ENCODE data around the gene ACTR3. TPM values are rescaled to one million over a fixed set of nuclear protein-coding genes. Genes with fewer than 3 reads are reported as not detected.
A peak's percentile ranks its signal among the peaks of the same experiment; 100 is the strongest.

ACTR3 gene
- total RNA-seq, 2 donors from 2014 or later, result 317 to 342 TPM

DNA sequence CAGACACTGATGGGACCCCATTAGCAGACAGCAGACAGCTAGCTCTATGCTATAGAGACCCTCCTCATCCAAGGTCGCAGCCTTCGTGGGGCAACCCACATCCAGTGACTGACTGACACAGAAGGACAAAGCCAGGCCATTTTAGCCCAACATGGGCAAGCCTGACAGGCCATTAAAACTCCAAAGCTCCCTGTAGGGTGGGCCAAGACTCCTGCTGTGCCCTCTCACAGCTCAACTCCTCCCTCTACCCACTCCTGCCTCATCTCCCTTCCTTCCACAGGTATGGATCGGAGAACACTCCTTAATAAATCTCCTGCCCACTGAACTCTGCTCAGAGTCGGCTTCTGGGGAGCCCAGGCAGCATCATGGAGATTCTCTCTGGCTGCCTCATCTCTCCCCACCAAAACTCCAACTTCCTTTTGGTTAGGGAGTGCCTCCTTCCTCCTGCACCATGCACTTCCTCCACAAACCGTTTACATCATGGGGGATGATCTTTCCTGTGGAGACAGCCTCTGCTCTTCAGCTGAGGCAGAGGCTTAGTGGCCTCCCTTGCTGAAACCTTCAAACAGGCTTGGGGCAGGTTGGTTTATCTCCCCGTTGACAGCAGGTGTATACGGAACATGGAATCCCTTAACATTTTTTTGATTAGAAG lies 86.5 kb downstream of the ACTR3 start:
- DNase-seq, result no peak
- TF ChIP-seq, protein P1, sequence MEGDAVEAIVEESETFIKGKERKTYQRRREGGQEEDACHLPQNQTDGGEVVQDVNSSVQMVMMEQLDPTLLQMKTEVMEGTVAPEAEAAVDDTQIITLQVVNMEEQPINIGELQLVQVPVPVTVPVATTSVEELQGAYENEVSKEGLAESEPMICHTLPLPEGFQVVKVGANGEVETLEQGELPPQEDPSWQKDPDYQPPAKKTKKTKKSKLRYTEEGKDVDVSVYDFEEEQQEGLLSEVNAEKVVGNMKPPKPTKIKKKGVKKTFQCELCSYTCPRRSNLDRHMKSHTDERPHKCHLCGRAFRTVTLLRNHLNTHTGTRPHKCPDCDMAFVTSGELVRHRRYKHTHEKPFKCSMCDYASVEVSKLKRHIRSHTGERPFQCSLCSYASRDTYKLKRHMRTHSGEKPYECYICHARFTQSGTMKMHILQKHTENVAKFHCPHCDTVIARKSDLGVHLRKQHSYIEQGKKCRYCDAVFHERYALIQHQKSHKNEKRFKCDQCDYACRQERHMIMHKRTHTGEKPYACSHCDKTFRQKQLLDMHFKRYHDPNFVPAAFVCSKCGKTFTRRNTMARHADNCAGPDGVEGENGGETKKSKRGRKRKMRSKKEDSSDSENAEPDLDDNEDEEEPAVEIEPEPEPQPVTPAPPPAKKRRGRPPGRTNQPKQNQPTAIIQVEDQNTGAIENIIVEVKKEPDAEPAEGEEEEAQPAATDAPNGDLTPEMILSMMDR (IDR thresholded peaks at IDR 0.05), result no peak
- intact Hi-C loops (cut with DNase I), result loop anchor here (5.0 kb wide), 1 partner anchor 576 kb away; no protein-coding TSS in a partner anchor
- no peak overlapping the region for H3K9ac ChIP-seq (ENCODE audit: low read depth in 2 of 2, low read length in 2 of 2)
- no peak overlapping the region for H3K4me3 ChIP-seq
- H3K4me1 ChIP-seq, result no peaks in the 10 kb centered on the region
- H3K27me3 ChIP-seq, result no peaks in the 10 kb centered on the region
- no peak overlapping the region for H3K27ac ChIP-seq
- H3K36me3 ChIP-seq, result no peaks in the 10 kb centered on the region
- no peaks in the 10 kb centered on the region for H3K9me3 ChIP-seq

DNA sequence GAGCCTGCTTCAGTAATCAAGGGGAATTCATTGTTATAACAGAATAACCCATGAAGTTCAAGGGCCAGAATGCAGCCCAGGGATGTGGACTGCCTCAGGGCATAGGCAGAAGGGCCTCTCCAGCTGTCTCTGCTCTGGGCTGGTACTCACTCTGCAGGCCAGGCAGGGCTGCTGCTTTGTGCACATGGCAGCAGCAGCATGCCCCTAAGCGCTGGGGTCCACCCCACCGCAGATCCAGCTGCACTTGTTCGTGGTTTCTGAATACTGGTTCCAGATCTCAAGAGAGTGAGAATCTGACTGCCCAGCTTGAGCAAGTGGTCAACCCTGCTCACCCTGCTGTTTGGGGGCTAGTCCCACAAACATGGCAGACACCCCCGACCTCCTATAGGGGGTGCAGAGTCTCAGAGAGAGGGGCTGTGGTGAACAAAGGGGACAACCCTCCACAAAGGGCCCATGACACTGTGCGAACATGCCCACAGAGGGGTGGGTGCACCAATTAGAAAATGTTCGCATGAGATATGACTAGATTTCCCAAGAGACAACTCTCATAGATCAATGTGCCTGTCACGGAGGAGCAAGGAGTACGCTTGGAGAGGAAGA lies 87.3 kb downstream of the ACTR3 start:
- intact Hi-C loops (cut with DNase I), result loop anchor here (5.0 kb wide), 1 partner anchor 575 kb away; no protein-coding TSS in a partner anchor
- H3K36me3 ChIP-seq, result no peaks in the 10 kb centered on the region
- no peaks in the 10 kb centered on the region for H3K9me3 ChIP-seq
- no peak overlapping the region for H3K27ac ChIP-seq
- no peaks in the 10 kb centered on the region for H3K4me1 ChIP-seq
- no peak for DNase-seq
- H3K9ac ChIP-seq (ENCODE audit: low read depth in 2 of 2, low read length in 2 of 2), result no peak overlapping the region
- TF ChIP-seq, protein P1 (IDR thresholded peaks at IDR 0.05), result no peak
- H3K27me3 ChIP-seq, result no peaks in the 10 kb centered on the region
- no peak overlapping the region for H3K4me3 ChIP-seq

DNA sequence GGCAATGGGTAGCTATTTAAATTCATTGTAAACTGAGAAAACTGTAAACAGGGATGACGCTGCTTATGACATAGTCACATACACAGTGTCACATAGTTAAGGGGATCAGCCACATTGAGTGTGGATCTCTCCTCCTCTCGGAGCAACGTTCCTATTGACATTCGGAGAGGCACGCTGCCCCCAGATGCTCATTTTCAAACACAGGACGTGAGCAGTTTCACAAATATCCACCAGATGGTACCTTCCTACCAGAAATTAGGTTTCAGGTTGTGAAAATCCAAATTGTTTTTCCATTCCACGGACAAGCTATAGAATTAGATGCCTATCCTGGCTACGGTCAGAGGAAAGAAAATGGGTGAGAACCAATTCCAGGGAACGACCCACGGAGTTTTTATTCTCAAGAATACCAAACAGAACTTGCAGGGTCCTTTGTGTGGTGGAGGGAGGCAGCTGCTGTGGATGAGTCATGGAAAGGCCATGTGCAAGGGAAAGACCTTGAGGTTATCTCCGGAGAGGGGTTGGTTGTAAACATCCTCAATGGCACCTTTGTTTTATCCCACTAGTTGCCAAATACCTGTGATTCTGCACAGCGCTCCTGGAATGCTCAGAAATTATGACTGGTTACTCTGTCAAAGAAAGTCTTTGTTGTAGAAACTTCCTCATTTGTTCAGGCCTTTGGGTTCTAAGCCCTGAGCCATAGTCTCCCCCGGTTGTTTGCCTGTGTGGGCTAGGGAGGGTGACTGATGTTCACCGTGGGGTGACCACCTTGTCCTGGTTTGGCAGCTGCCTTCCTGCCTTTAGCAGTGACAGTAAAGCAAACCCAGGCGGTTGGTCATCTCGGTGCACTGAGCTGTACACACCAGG lies 88.0 kb downstream of the ACTR3 start:
- intact Hi-C loops (cut with DNase I), result loop anchor here (5.0 kb wide), 1 partner anchor 574 kb away; no protein-coding TSS in a partner anchor
- Histone ChIP-seq H3K4me1 (no peaks in the 10 kb centered on the region), H3K9me3 (no peaks in the 10 kb centered on the region), H3K36me3 (no peaks in the 10 kb centered on the region), H3K27ac (peak overlapping the region; percentile 1), H3K4me3 (no peak overlapping the region), H3K27me3 (no peaks in the 10 kb centered on the region), H3K9ac (ENCODE audit: low read depth in 2 of 2, low read length in 2 of 2) (peak overlapping the region in 1 of 2 donors; percentile 21)
- peak; percentile 44 for DNase-seq
- TF ChIP-seq, protein P1 (IDR thresholded peaks at IDR 0.05), result peak; percentile 14

DNA sequence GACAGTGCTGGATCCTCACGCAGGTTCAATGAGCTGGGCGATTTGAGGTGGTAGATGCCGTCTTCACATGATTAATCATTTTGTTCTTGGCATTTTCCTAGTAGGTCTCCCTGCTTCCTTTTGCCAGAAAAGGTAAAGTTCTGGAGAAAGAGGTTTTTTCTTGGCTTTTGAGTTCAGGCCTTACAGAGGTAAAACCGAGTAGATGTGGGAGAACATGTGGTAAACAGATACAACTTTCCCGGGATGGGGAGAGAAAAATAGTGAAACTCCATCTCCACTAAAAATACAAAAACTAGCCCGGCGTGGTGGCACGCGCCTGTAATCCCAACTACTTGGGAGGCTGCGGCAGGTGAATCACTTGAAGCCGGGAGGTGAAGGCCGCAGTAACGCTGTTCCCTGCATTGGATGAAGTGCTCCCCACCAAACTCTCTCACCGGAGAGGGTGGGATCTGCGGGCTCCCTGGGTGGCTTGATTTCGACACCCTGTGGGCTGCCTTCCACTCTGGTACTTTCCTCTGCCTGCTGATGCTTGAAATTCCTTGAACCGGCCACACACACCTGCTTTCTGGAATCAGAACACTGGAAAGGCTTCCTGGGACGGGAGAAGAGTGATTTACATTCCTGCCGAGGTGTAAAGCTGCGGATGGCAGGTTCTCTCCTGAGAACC lies 88.8 kb downstream of the ACTR3 start:
- H3K36me3 ChIP-seq, result no peaks in the 10 kb centered on the region
- intact Hi-C loops (cut with DNase I), result loop anchor here (5.0 kb wide), 1 partner anchor 574 kb away; no protein-coding TSS in a partner anchor
- DNase-seq, result no peak

More for the DNA sequence above, 88.8 kb downstream of the ACTR3 start:
- Histone ChIP-seq H3K9me3 (no peaks in the 10 kb centered on the region), H3K27me3 (no peaks in the 10 kb centered on the region), H3K27ac (peak overlapping the region; percentile 1), H3K4me3 (no peak overlapping the region), H3K4me1 (no peaks in the 10 kb centered on the region), H3K9ac (ENCODE audit: low read depth in 2 of 2, low read length in 2 of 2) (peak overlapping the region in 1 of 2 donors; percentile 21)
- TF ChIP-seq, protein P1 (IDR thresholded peaks at IDR 0.05), result no peak
